ENCODE results near the gene NFE2L3.
"Not testable (repeated sequence)": the region's sequence is repeated elsewhere in the genome, so short reads cannot be mapped to it uniquely, and the experiment has no call there.

The NFE2L3 gene

DNA sequence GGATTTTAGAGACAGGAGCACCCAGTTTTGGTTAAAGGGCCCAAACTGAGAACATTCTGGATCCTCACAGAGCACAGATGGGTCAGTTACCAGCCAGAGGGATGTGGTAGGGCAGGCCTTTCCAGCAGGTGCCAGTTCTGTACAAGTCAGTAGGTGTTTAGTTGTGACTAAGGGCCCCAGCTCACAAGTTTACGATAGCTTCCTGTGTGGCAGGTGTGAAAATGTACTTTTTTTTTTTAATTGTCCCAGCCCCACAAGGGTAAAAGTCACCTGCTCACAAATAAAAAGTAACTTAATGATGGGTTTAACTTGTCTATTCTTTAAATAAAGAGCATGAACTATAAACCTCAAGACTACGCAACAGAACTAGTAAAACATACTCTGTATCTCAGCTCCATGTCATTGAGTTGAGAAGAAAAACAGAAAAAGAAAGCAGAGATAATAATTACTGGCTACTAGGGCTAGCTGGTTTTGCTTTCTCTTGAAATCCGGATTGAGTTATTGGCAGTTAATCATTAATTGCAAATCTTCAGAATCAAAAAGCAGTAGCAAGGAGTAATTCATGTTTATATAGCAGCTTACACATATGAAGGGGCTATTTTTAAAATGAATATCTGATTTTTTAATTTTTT, 15.4 kb downstream of the NFE2L3 start:
- no peak for DNase-seq (ENCODE audit: low read depth, low spot score)
- Histone ChIP-seq H3K36me3 (ENCODE audit: control insufficient read depth, insufficient read depth, low read length) (no peaks in the 10 kb centered on the region), H3K4me1 (ENCODE audit: control insufficient read depth, insufficient read depth, low read length) (peaks cover 7% of the 10 kb centered on the region), H3K27me3 (ENCODE audit: control insufficient read depth, insufficient read depth, low read length) (no peaks in the 10 kb centered on the region), H3K4me3 (ENCODE audit: low read length) (no peak overlapping the region), H3K9me3 (ENCODE audit: control insufficient read depth, insufficient read depth, low read length) (no peaks in the 10 kb centered on the region), H3K27ac (ENCODE audit: low read length) (no peak overlapping the region)
- no CpG with 5 or more reads among the region's 3 CpGs for WGBS (ENCODE audit: insufficient coverage, insufficient read length)

GRCh38 chr7:26168458-26169023, 16.5 kb downstream of the NFE2L3 start:
- no peak for DNase-seq (ENCODE audit: low read depth, low spot score)
- Histone ChIP-seq H3K4me1 (ENCODE audit: control insufficient read depth, insufficient read depth, low read length) (peaks cover 7% of the 10 kb centered on the region), H3K27ac (ENCODE audit: low read length) (no peak overlapping the region), H3K36me3 (ENCODE audit: control insufficient read depth, insufficient read depth, low read length) (no peaks in the 10 kb centered on the region), H3K27me3 (ENCODE audit: control insufficient read depth, insufficient read depth, low read length) (no peaks in the 10 kb centered on the region), H3K4me3 (ENCODE audit: low read length) (no peak overlapping the region), H3K9me3 (ENCODE audit: control insufficient read depth, insufficient read depth, low read length) (no peaks in the 10 kb centered on the region)
- no CpG with 5 or more reads among the region's 6 CpGs for WGBS (ENCODE audit: insufficient coverage, insufficient read length)

- DNase-seq (ENCODE audit: low read depth, low spot score): no peak
- no peak overlapping the region for H3K27ac ChIP-seq (ENCODE audit: low read length)
- H3K36me3 ChIP-seq (ENCODE audit: control insufficient read depth, insufficient read depth, low read length): no peaks in the 10 kb centered on the region
- H3K4me1 ChIP-seq (ENCODE audit: control insufficient read depth, insufficient read depth, low read length): peaks cover 7% of the 10 kb centered on the region
- no CpG with 5 or more reads among the region's 3 CpGs for WGBS (ENCODE audit: insufficient coverage, insufficient read length)
- H3K27me3 ChIP-seq (ENCODE audit: control insufficient read depth, insufficient read depth, low read length): no peaks in the 10 kb centered on the region
- H3K4me3 ChIP-seq (ENCODE audit: low read length): no peak overlapping the region
- no peaks in the 10 kb centered on the region for H3K9me3 ChIP-seq (ENCODE audit: control insufficient read depth, insufficient read depth, low read length)
These were observed 17.3 kb downstream of the NFE2L3 start for GRCh38 chr7:26169271-26169670.

- Histone ChIP-seq H3K36me3 (ENCODE audit: control insufficient read depth, insufficient read depth, low read length) (no peaks in the 10 kb centered on the region), H3K9me3 (ENCODE audit: control insufficient read depth, insufficient read depth, low read length) (no peaks in the 10 kb centered on the region), H3K4me3 (ENCODE audit: low read length) (no peak overlapping the region), H3K4me1 (ENCODE audit: control insufficient read depth, insufficient read depth, low read length) (peaks cover 7% of the 10 kb centered on the region), H3K27me3 (ENCODE audit: control insufficient read depth, insufficient read depth, low read length) (no peaks in the 10 kb centered on the region), H3K27ac (ENCODE audit: low read length) (no peak overlapping the region)
- no peak for DNase-seq (ENCODE audit: low read depth, low spot score)
- WGBS (ENCODE audit: insufficient coverage, insufficient read length): no CpG with 5 or more reads among the region's 1 CpG
These were observed 18.7 kb downstream of the NFE2L3 start for GRCh38 chr7:26170663-26171062.

DNA sequence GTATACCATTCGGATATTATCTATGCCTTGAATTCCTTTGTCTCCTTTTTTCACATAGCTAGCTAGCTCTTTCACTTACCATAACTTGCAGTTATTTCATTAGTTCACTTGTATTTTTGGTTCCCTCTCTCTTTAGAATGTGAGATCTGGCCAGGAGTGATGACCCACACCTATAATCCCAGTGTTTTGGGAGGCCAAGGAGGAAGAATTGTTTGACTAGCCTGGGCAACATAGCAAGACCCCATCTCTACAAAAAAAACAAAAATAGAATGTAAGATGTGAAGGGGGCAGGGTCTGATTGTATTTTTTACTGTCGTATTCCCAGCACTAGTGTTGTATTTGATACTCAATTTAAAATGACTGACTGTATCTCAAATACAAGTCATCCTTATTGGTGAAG, 19.6 kb downstream of the NFE2L3 start:
- no peak for DNase-seq (ENCODE audit: low read depth, low spot score)
- WGBS (ENCODE audit: insufficient coverage, insufficient read length): no CpG with 5 or more reads among the region's 2 CpGs
- H3K27me3 ChIP-seq (ENCODE audit: control insufficient read depth, insufficient read depth, low read length): no peaks in the 10 kb centered on the region
- H3K36me3 ChIP-seq (ENCODE audit: control insufficient read depth, insufficient read depth, low read length): no peaks in the 10 kb centered on the region
- no peak overlapping the region for H3K27ac ChIP-seq (ENCODE audit: low read length)
- H3K4me3 ChIP-seq (ENCODE audit: low read length): no peak overlapping the region
- H3K9me3 ChIP-seq (ENCODE audit: control insufficient read depth, insufficient read depth, low read length): no peaks in the 10 kb centered on the region
- peaks cover 5% of the 10 kb centered on the region for H3K4me1 ChIP-seq (ENCODE audit: control insufficient read depth, insufficient read depth, low read length)

GRCh38 chr7:26172048-26172447, 20.1 kb downstream of the NFE2L3 start:
- Histone ChIP-seq H3K27me3 (ENCODE audit: control insufficient read depth, insufficient read depth, low read length) (no peaks in the 10 kb centered on the region), H3K27ac (ENCODE audit: low read length) (no peak overlapping the region), H3K9me3 (ENCODE audit: control insufficient read depth, insufficient read depth, low read length) (no peaks in the 10 kb centered on the region), H3K4me3 (ENCODE audit: low read length) (no peak overlapping the region), H3K4me1 (ENCODE audit: control insufficient read depth, insufficient read depth, low read length) (peaks cover 4% of the 10 kb centered on the region), H3K36me3 (ENCODE audit: control insufficient read depth, insufficient read depth, low read length) (no peaks in the 10 kb centered on the region)
- WGBS (ENCODE audit: insufficient coverage, insufficient read length): no CpG with 5 or more reads among the region's 1 CpG
- DNase-seq (ENCODE audit: low read depth, low spot score): no peak

GRCh38 chr7:26175903-26176302, 23.9 kb downstream of the NFE2L3 start:
- not testable (repeated sequence) for H3K9me3 ChIP-seq (ENCODE audit: control insufficient read depth, insufficient read depth, low read length); H3K4me3 ChIP-seq (ENCODE audit: low read length); H3K4me1 ChIP-seq (ENCODE audit: control insufficient read depth, insufficient read depth, low read length); DNase-seq (ENCODE audit: low read depth, low spot score); H3K27ac ChIP-seq (ENCODE audit: low read length); H3K27me3 ChIP-seq (ENCODE audit: control insufficient read depth, insufficient read depth, low read length); H3K36me3 ChIP-seq (ENCODE audit: control insufficient read depth, insufficient read depth, low read length)
- WGBS (ENCODE audit: insufficient coverage, insufficient read length): no CpG with 5 or more reads among the region's 4 CpGs

DNA sequence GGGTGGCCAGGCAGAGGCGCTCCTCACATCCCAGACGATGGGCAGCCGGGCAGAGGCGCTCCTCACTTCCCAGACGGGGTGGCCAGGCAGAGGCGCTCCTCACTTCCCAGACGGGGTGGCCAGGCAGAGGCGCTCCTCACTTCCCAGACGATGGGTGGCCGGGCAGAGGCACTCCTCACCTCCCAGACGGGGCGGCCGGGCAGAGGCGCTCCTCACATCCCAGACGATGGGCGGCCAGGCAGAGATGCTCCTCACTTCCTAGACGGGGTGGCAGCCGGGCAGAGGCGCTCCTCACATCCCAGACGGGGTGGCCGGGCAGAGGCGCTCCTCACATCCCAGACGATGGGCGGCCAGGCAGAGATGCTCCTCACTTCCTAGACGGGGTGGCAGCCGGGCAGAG, 24.7 kb downstream of the NFE2L3 start:
- H3K4me1 ChIP-seq (ENCODE audit: control insufficient read depth, insufficient read depth, low read length); DNase-seq (ENCODE audit: low read depth, low spot score); H3K36me3 ChIP-seq (ENCODE audit: control insufficient read depth, insufficient read depth, low read length); H3K4me3 ChIP-seq (ENCODE audit: low read length); H3K9me3 ChIP-seq (ENCODE audit: control insufficient read depth, insufficient read depth, low read length); H3K27me3 ChIP-seq (ENCODE audit: control insufficient read depth, insufficient read depth, low read length); H3K27ac ChIP-seq (ENCODE audit: low read length): not testable (repeated sequence)
- no CpG with 5 or more reads among the region's 26 CpGs for WGBS (ENCODE audit: insufficient coverage, insufficient read length)

DNA sequence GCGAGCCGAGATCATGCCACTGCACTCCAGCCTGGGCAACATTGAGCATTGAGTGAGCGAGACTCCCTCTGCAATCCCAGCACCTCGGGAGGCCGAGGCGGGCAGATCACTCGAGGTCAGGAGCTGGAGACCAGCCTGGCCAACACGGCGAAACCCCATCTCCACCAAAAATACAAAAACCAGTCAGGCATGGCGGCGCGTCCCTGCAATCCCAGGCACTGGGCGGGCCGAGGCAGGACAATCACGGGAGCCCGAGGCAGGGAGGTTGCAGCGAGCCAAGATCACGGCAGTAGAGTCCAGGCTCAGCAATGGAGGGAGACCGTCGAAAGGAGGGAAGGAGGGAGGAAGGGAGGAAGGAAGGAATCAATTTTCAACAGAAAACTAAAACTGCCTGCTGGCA, 25.3 kb downstream of the NFE2L3 start:
- H3K4me3 ChIP-seq (ENCODE audit: low read length); H3K27me3 ChIP-seq (ENCODE audit: control insufficient read depth, insufficient read depth, low read length); DNase-seq (ENCODE audit: low read depth, low spot score); H3K27ac ChIP-seq (ENCODE audit: low read length); H3K9me3 ChIP-seq (ENCODE audit: control insufficient read depth, insufficient read depth, low read length); H3K36me3 ChIP-seq (ENCODE audit: control insufficient read depth, insufficient read depth, low read length); H3K4me1 ChIP-seq (ENCODE audit: control insufficient read depth, insufficient read depth, low read length): not testable (repeated sequence)
- WGBS (ENCODE audit: insufficient coverage, insufficient read length): no CpG with 5 or more reads among the region's 20 CpGs

DNA sequence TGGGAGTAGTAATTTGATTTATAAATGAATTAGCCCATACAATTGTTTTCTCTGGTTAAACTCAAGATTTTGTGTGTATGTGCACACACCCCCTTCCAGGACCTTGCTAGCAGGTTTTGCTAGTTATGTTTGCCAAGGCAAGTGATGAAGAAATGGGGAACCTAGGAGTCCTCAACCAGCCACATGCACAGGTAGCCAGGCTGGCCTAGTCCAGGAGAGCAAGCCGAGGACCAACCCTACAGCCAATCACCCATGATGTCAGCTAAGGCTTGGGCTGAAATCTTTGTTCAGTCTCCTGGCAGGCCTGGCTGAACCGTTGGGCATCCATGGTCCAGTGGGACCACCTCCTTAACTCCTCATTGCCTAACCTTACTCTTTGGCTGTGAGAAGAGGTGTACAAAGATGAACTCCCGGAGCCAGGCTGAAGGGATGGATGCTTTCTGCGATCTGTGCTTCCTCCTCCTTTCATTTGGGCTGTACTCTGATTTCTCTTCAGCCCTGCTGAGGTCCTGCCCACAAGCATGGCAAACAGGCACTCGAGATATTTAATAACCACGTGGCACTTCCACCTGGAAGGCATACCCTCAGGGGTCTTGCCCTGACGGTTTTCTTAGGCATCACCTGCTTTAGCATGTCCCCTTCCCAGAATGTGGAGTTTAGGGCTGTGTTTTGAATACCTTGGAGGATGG, 26.4 kb downstream of the NFE2L3 start:
- DNase-seq (ENCODE audit: low read depth, low spot score): no peak
- H3K27me3 ChIP-seq (ENCODE audit: control insufficient read depth, insufficient read depth, low read length): no peaks in the 10 kb centered on the region
- H3K27ac ChIP-seq (ENCODE audit: low read length): no peak overlapping the region
- no peaks in the 10 kb centered on the region for H3K9me3 ChIP-seq (ENCODE audit: control insufficient read depth, insufficient read depth, low read length)
- peaks cover 7% of the 10 kb centered on the region for H3K36me3 ChIP-seq (ENCODE audit: control insufficient read depth, insufficient read depth, low read length)
- no peaks in the 10 kb centered on the region; the same call in 1 of the 2 replicates for H3K4me1 ChIP-seq (ENCODE audit: control insufficient read depth, insufficient read depth, low read length)
- no peak overlapping the region for H3K4me3 ChIP-seq (ENCODE audit: low read length)
- no CpG with 5 or more reads among the region's 7 CpGs for WGBS (ENCODE audit: insufficient coverage, insufficient read length)

- peaks cover 7% of the 10 kb centered on the region for H3K36me3 ChIP-seq (ENCODE audit: control insufficient read depth, insufficient read depth, low read length)
- H3K27me3 ChIP-seq (ENCODE audit: control insufficient read depth, insufficient read depth, low read length): no peaks in the 10 kb centered on the region
- H3K9me3 ChIP-seq (ENCODE audit: control insufficient read depth, insufficient read depth, low read length): no peaks in the 10 kb centered on the region
- no CpG with 5 or more reads among the region's 5 CpGs for WGBS (ENCODE audit: insufficient coverage, insufficient read length)
- no peaks in the 10 kb centered on the region; the same call in 1 of the 2 replicates for H3K4me1 ChIP-seq (ENCODE audit: control insufficient read depth, insufficient read depth, low read length)
- H3K4me3 ChIP-seq (ENCODE audit: low read length): no peak overlapping the region
- H3K27ac ChIP-seq (ENCODE audit: low read length): no peak overlapping the region
- DNase-seq (ENCODE audit: low read depth, low spot score): no peak
These were observed 27.4 kb downstream of the NFE2L3 start for GRCh38 chr7:26179422-26179821.
